ENCODE results near the gene PLEKHA1.

- TF ChIP-seq, protein P1, sequence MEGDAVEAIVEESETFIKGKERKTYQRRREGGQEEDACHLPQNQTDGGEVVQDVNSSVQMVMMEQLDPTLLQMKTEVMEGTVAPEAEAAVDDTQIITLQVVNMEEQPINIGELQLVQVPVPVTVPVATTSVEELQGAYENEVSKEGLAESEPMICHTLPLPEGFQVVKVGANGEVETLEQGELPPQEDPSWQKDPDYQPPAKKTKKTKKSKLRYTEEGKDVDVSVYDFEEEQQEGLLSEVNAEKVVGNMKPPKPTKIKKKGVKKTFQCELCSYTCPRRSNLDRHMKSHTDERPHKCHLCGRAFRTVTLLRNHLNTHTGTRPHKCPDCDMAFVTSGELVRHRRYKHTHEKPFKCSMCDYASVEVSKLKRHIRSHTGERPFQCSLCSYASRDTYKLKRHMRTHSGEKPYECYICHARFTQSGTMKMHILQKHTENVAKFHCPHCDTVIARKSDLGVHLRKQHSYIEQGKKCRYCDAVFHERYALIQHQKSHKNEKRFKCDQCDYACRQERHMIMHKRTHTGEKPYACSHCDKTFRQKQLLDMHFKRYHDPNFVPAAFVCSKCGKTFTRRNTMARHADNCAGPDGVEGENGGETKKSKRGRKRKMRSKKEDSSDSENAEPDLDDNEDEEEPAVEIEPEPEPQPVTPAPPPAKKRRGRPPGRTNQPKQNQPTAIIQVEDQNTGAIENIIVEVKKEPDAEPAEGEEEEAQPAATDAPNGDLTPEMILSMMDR (IDR thresholded peaks at IDR 0.05; ENCODE audit: low read length): no peak
- TF ChIP-seq EZH2 (IDR thresholded peaks at IDR 0.05; ENCODE audit: borderline replicate concordance, low read length): no peak
Measured at GRCh38 chr10:122464586-122464985, 90.1 kb downstream of the PLEKHA1 start.

Measured in OCI-LY1 (cell line).